ENCODE measurements around the gene KDSR.
"Not testable (repeated sequence)": the region's sequence is repeated elsewhere in the genome, so short reads cannot be mapped to it uniquely, and the experiment has no call there.

KDSR gene

GRCh38 chr18:63373161-63373560 lies 6.2 kb upstream of the KDSR start:
- TF ChIP-seq CTCF (IDR thresholded peaks at IDR 0.05; ENCODE audit: low read depth, low read length, missing control alignments) = no peak
- H3K4me3 ChIP-seq (replicated peaks; ENCODE audit: low read depth, low read length) = no peak overlapping the region
- no peak for DNase-seq (ENCODE audit: extremely low read depth, low read depth)

GRCh38 chr18:63368611-63369010 lies 1.6 kb upstream of the KDSR start:
- peak overlapping the region; percentile 87; the same call in 1 of the 2 replicates for H3K4me3 ChIP-seq (replicated peaks; ENCODE audit: low read depth, low read length)
- DNase-seq (ENCODE audit: extremely low read depth, low read depth) = no peak
- no peak for TF ChIP-seq CTCF (IDR thresholded peaks at IDR 0.05; ENCODE audit: low read depth, low read length, missing control alignments)

GRCh38 chr18:63366213-63367052 lies 573 bp downstream of the KDSR start:
- H3K4me3 ChIP-seq (replicated peaks; ENCODE audit: low read depth, low read length) = peak overlapping the region; percentile 87
- DNase-seq (ENCODE audit: extremely low read depth, low read depth) = no peak
- TF ChIP-seq CTCF (IDR thresholded peaks at IDR 0.05; ENCODE audit: low read depth, low read length, missing control alignments) = no peak

- H3K4me3 ChIP-seq (replicated peaks; ENCODE audit: low read depth, low read length) = peak overlapping the region; percentile 87
- no peak for DNase-seq (ENCODE audit: extremely low read depth, low read depth)
- no peak for TF ChIP-seq CTCF (IDR thresholded peaks at IDR 0.05; ENCODE audit: low read depth, low read length, missing control alignments)
These were observed 1.2 kb downstream of the KDSR start for GRCh38 chr18:63365876-63366212.

- no peak for TF ChIP-seq CTCF (IDR thresholded peaks at IDR 0.05; ENCODE audit: low read depth, low read length, missing control alignments)
- no peak for DNase-seq (ENCODE audit: extremely low read depth, low read depth)
- H3K4me3 ChIP-seq (replicated peaks; ENCODE audit: low read depth, low read length) = no peak overlapping the region
These were observed 3.1 kb downstream of the KDSR start for GRCh38 chr18:63363951-63364350.

GRCh38 chr18:63363420-63363819 lies 3.6 kb downstream of the KDSR start:
- DNase-seq (ENCODE audit: extremely low read depth, low read depth); H3K4me3 ChIP-seq (replicated peaks; ENCODE audit: low read depth, low read length): not testable (repeated sequence)

- no peak for TF ChIP-seq CTCF (IDR thresholded peaks at IDR 0.05; ENCODE audit: low read depth, low read length, missing control alignments)
These were observed 10.6 kb downstream of the KDSR start for GRCh38 chr18:63356272-63356896.

More at GRCh38 chr18:63356272-63356896, 10.6 kb downstream of the KDSR start:
- H3K4me3 ChIP-seq (replicated peaks; ENCODE audit: low read depth, low read length) = no peak overlapping the region
- DNase-seq (ENCODE audit: extremely low read depth, low read depth) = no peak
